ENCODE data around the gene GNL1. TPM values are rescaled to one million over a fixed set of nuclear protein-coding genes. Genes with fewer than 3 reads are reported as not detected.
"Not testable (repeated sequence)": the region's sequence is repeated elsewhere in the genome, so short reads cannot be mapped to it uniquely, and the experiment has no call there.

Gene GNL1
- total and polyA plus RNA-seq, 2 experiments from 2014 or later: 16.1 to 33.9 TPM

DNA sequence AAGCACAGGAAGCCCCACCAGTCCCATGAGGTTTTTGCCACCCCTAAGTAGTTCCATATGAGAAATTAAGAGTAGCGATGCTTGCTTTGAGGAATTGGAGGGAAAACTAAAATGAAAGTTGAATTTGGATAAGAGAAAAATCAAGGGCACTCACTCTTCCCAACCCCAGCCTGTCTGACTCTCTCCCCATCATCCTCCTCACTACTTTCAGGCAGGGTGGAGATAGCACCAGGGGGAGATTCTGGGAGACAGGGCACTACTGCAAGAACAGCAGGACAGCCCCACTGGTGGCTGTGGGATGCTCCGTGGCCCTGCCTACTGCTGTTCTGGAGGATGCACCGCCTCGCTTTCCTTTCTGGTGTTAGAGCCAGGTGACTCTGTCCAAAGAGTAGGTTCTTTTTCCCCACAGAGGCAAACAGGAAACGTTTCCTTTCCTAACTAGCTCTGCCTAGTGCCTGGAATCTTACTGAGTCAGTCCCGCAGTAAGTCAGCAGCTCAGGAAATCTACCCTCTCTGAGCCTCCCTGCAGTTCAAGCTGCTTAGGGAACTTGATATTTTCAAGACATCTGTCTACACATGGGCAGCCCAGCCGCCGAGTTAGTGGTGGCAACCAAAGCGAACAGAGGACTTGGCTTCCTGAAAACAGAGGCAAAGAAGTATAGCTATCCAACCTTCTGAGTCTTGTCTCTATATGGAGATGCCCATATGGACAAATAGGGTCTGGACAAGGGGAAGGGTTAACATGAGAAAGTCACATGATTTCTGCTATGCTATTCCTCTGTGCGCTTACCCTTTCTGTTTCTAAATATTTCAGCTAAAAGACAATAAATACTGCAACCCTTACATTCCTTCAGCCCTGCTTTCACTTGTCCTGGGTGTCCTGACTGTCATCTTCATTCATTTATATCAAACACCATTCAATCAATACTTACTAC lies 55.6 kb downstream of the GNL1 start:
- TF ChIP-seq, protein P1, sequence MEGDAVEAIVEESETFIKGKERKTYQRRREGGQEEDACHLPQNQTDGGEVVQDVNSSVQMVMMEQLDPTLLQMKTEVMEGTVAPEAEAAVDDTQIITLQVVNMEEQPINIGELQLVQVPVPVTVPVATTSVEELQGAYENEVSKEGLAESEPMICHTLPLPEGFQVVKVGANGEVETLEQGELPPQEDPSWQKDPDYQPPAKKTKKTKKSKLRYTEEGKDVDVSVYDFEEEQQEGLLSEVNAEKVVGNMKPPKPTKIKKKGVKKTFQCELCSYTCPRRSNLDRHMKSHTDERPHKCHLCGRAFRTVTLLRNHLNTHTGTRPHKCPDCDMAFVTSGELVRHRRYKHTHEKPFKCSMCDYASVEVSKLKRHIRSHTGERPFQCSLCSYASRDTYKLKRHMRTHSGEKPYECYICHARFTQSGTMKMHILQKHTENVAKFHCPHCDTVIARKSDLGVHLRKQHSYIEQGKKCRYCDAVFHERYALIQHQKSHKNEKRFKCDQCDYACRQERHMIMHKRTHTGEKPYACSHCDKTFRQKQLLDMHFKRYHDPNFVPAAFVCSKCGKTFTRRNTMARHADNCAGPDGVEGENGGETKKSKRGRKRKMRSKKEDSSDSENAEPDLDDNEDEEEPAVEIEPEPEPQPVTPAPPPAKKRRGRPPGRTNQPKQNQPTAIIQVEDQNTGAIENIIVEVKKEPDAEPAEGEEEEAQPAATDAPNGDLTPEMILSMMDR (IDR thresholded peaks at IDR 0.05; ENCODE audit: low read depth, low read length): no peak
- no peak overlapping the region for H3K4me3 ChIP-seq
- no peaks in the 10 kb centered on the region for H3K27me3 ChIP-seq
- H3K27ac ChIP-seq: no peak overlapping the region
- DNase-seq (ENCODE audit: low read depth in 1 of 2, low spot score in 1 of 2): peak in 1 of 2 donors; percentile 49
- H3K9me3 ChIP-seq (ENCODE audit: low read depth): no peaks in the 10 kb centered on the region
- H3K4me1 ChIP-seq (ENCODE audit: low read depth): no peaks in the 10 kb centered on the region
- no peaks in the 10 kb centered on the region for H3K36me3 ChIP-seq

DNA sequence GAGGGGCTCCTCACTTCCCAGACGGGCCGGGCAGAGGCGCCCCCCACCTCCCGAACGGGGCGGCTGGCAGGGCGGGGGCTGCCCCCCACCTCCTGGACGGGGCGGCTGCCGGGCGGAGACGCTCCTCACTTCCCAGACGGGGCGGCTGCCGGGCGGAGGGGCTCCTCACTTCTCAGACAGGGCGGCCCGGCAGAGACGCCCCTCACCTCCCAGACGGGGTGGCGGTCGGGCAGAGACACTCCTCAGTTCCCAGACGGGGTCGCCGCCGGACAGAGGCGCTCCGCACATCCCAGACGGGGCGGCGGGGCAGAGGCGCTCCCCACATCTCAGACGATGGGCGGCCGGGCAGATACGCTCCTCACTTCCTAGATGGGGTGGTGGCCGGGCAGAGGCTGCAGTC lies 57.6 kb downstream of the GNL1 start:
- DNase-seq (ENCODE audit: low read depth in 1 of 2, low spot score in 1 of 2); H3K36me3 ChIP-seq; H3K4me3 ChIP-seq; H3K27me3 ChIP-seq; H3K9me3 ChIP-seq (ENCODE audit: low read depth); H3K4me1 ChIP-seq (ENCODE audit: low read depth); H3K27ac ChIP-seq: not testable (repeated sequence)

DNA sequence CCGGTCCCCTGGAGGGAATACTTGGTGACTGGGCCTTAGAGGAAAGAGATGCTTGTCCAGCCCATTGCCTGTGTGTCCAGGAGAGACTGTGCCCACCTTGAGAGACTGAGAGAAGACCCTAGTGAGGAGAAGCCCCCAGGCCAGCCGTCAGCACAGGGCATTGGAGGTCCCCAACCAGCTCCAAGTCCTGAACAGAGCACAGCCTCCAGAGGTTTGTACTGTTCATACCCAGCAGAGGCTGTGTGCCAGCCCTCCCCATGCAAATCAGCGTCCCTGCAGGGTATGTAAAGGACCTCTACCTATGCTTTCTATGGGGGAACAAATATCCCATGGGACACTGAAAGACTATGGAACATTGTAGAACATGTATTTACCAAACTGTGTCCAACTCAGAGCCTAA lies 58.6 kb downstream of the GNL1 start:
- DNase-seq (ENCODE audit: low read depth in 1 of 2, low spot score in 1 of 2): no peak
- no peaks in the 10 kb centered on the region for H3K36me3 ChIP-seq
- no peaks in the 10 kb centered on the region for H3K9me3 ChIP-seq (ENCODE audit: low read depth)
- TF ChIP-seq, protein P1 (IDR thresholded peaks at IDR 0.05; ENCODE audit: low read depth, low read length): no peak
- no peak overlapping the region for H3K4me3 ChIP-seq
- H3K27ac ChIP-seq: no peak overlapping the region
- no peaks in the 10 kb centered on the region for H3K27me3 ChIP-seq
- H3K4me1 ChIP-seq (ENCODE audit: low read depth): no peaks in the 10 kb centered on the region

DNA sequence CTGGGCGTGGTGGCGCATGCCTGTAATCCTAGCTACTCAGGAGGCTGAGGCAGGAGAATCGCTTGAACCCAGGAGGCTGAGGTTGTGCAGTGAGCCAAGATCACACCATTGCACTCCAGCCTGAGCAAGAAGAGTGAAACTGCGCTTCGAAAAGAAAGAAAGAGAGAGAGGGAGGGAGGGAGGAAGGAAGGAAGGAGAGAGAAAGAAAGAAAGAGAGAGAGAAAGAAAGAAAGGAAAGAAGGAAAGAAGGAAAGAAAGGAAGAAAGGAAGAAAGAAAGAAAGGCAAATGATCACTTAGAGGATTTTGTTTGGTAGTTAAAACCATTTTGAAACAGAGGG lies 59.1 kb downstream of the GNL1 start:
- H3K27ac ChIP-seq: not testable (repeated sequence)

GRCh38 chr6:30495993-30496392 lies 60.3 kb downstream of the GNL1 start:
- Histone ChIP-seq H3K36me3 (no peaks in the 10 kb centered on the region), H3K27me3 (no peaks in the 10 kb centered on the region), H3K27ac (no peak overlapping the region), H3K4me1 (ENCODE audit: low read depth) (no peaks in the 10 kb centered on the region), H3K4me3 (no peak overlapping the region), H3K9me3 (ENCODE audit: low read depth) (no peaks in the 10 kb centered on the region)
- TF ChIP-seq, protein P1 (IDR thresholded peaks at IDR 0.05; ENCODE audit: low read depth, low read length): no peak
- DNase-seq (ENCODE audit: low read depth in 1 of 2, low spot score in 1 of 2): no peak

More for the DNA sequence above, 59.1 kb downstream of the GNL1 start:
- not testable (repeated sequence) for H3K36me3 ChIP-seq; H3K4me1 ChIP-seq (ENCODE audit: low read depth); DNase-seq (ENCODE audit: low read depth in 1 of 2, low spot score in 1 of 2); H3K4me3 ChIP-seq; H3K27me3 ChIP-seq; H3K9me3 ChIP-seq (ENCODE audit: low read depth)

GRCh38 chr6:30495060-30495459 lies 61.2 kb downstream of the GNL1 start:
- not testable (repeated sequence) for H3K9me3 ChIP-seq (ENCODE audit: low read depth); DNase-seq (ENCODE audit: low read depth in 1 of 2, low spot score in 1 of 2); H3K27ac ChIP-seq; H3K27me3 ChIP-seq; H3K4me3 ChIP-seq; H3K4me1 ChIP-seq (ENCODE audit: low read depth); H3K36me3 ChIP-seq

DNA sequence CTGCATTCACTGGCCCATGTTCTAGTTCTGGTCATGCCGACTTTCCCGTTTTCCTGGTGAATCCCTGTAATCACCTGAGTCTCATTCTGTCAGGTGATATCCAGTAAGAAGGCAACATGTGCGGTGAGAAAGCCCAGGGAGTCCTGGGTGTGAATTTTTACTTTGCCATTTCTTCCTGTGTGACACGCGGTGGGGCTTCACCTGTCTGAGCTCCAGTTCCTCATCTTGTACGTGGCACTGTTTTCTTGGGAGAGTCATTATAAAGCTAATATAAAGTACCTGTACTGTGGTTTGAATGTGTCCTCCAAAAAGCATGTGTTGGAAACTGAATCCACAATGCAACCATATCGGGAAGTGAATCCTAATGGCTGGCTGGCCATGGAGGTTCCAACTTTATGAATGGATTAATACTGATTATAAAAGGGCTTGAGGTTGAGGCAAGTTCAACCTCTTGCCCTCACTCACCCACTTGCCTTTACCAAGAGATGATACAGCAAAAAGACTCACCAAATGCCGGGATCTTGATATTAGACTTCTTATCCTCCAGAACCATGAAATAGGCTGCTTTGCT lies 61.9 kb downstream of the GNL1 start:
- Histone ChIP-seq H3K9me3 (ENCODE audit: low read depth) (no peaks in the 10 kb centered on the region), H3K27ac (no peak overlapping the region), H3K4me1 (ENCODE audit: low read depth) (peaks cover 4% of the 10 kb centered on the region), H3K4me3 (no peak overlapping the region), H3K36me3 (no peaks in the 10 kb centered on the region), H3K27me3 (no peaks in the 10 kb centered on the region)
- DNase-seq (ENCODE audit: low read depth in 1 of 2, low spot score in 1 of 2): no peak
- TF ChIP-seq, protein P1 (IDR thresholded peaks at IDR 0.05; ENCODE audit: low read depth, low read length): no peak
